Activated naive CD8-positive, alpha-beta T cell (primary cell): ENCODE results near the gene ABLIM3.

Experiments
- H3K27ac Mint-ChIP-seq: one replicate; pipeline ENCODE4 v1.8.0; 2021; ENCODE audit warnings: mixed read lengths
- H3K27me3 Mint-ChIP-seq: one replicate; pipeline ENCODE4 v1.8.0; 2021; ENCODE audit warnings: mixed read lengths
- H3K36me3 Mint-ChIP-seq: one replicate; pipeline ENCODE4 v1.8.0; 2021; ENCODE audit warnings: mixed read lengths
- H3K4me1 Mint-ChIP-seq: one replicate; pipeline ENCODE4 v1.8.0; 2021; ENCODE audit warnings: low read depth, mixed read lengths
- H3K4me3 Mint-ChIP-seq: one replicate; pipeline ENCODE4 v1.8.0; 2021; ENCODE audit warnings: mild to moderate bottlenecking, mixed read lengths
- H3K9me3 Mint-ChIP-seq: one replicate; pipeline ENCODE4 v1.8.0; 2021; ENCODE audit warnings: low read depth, mixed read lengths

The ABLIM3 gene

GRCh38 chr5:149289301-149289700 is 148.0 kb downstream of the ABLIM3 start:
- Mint-ChIP-seq H3K4me3 (no peak overlapping the region), H3K9me3 (no peaks in the 10 kb centered on the region), H3K27ac (no peak overlapping the region), H3K4me1 (peaks cover 1% of the 10 kb centered on the region), H3K27me3 (peaks cover 3% of the 10 kb centered on the region), H3K36me3 (no peaks in the 10 kb centered on the region)

DNA sequence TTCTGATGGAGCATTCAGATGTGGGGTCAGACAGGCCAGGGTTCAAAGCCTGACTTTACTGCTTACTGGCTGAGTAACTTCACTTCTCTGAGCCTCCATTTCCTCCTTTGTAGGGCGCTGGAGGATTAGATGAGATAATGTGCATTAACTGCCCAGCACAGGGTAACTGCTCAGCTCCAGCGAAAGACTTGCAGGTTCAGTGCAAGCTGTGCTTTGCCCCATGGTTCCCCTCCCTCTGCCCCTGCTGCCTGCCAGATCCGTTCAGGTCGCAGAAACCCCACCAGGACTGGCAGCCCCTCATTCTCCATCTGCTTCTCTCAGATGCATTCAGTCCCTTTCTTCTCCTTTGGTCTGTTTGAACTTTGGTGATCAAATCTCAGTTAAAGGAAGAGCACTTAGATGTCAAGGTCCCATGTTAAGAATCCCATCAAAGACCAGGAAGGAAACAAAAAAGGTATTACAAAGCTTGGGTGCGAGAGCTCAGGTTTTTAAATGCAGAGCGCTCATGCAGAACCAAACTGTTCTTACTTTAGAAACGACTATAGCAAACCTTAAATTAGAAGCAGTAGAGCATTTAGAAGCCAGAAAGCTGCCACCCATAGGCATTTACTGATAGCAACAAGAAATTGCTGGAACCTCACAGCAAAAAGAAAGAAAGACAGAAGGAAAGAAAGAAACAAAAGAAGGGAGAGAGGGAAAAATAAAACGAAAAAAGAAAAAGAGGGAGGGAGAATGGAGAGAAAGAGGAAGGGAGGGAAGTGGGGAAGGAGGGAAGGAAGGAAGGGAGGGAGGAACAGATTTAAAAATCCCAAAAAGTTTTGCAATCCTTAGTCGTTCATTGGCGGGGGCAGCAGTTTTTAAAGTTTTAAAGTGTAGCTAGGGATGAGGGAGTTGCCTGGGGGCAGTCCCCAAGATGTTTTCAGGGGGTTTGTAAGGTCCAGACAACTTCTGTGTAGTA is 153.9 kb downstream of the ABLIM3 start:
- peak overlapping the region; percentile 52 for H3K4me3 Mint-ChIP-seq
- H3K9me3 Mint-ChIP-seq, result no peaks in the 10 kb centered on the region
- H3K27ac Mint-ChIP-seq, result no peak overlapping the region

GRCh38 chr5:149297340-149298025 is 156.2 kb downstream of the ABLIM3 start:
- no peak overlapping the region for H3K27ac Mint-ChIP-seq
- no peak overlapping the region for H3K4me3 Mint-ChIP-seq
- H3K36me3 Mint-ChIP-seq, result no peaks in the 10 kb centered on the region
- H3K27me3 Mint-ChIP-seq, result no peaks in the 10 kb centered on the region
- peaks cover 49% of the 10 kb centered on the region for H3K4me1 Mint-ChIP-seq
- no peaks in the 10 kb centered on the region for H3K9me3 Mint-ChIP-seq

More for the DNA sequence above, 153.9 kb downstream of the ABLIM3 start:
- peaks cover 49% of the 10 kb centered on the region for H3K4me1 Mint-ChIP-seq
- no peaks in the 10 kb centered on the region for H3K27me3 Mint-ChIP-seq
- H3K36me3 Mint-ChIP-seq, result no peaks in the 10 kb centered on the region

DNA sequence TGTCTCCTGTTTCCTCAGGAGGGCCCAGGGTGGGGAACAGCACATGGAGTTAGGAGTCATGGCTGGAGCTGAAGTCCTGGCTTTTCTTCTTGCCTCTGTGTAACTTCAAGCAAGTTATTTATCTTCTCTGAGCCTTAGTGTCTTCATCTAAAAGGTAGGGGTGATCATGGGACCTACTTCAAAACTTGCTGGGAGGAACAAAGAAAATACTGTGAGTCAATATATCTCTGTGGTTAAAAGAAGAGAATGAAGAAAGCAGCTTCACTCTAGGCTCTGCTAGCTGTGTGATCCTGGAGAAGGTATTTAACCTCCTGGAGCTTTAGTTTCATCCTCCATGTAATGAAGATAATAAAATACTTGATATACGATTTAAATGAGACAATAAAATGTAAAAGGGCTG is 156.9 kb downstream of the ABLIM3 start:
- Mint-ChIP-seq H3K4me3 (peak overlapping the region; percentile 2), H3K27ac (no peak overlapping the region)

DNA sequence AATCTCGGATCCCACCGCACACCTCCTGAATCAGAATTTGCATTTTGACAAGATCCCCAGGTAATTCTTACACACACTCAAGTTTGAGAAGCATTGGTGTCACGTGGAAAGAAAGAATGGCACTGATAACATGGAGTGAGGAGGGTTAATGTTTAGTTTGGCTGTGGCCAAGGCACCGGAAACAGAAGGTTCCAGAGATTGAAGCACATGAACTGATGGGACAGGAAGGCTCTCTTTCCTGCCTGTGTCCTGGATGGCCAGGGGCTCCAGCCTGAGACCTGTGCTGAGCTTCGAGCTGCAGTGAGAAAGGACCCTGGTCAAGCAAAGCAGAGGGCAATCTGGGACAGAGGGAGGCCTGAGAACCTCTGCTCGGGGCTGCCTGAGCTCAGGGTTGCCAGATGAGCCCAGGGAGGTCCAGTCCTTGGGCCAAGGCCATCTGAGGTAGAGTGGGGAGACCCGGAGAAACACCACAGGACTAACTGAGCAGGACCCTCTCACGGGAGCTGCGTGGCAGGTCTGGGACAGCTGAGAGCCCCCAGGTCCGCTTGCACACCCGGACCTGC is 157.6 kb downstream of the ABLIM3 start:
- peaks cover 49% of the 10 kb centered on the region for H3K4me1 Mint-ChIP-seq
- no peak overlapping the region for H3K4me3 Mint-ChIP-seq
- H3K27me3 Mint-ChIP-seq, result no peaks in the 10 kb centered on the region
- no peaks in the 10 kb centered on the region for H3K9me3 Mint-ChIP-seq
- no peak overlapping the region for H3K27ac Mint-ChIP-seq
- no peaks in the 10 kb centered on the region for H3K36me3 Mint-ChIP-seq

More for the DNA sequence above, 156.9 kb downstream of the ABLIM3 start:
- Mint-ChIP-seq H3K9me3 (no peaks in the 10 kb centered on the region), H3K36me3 (no peaks in the 10 kb centered on the region), H3K27me3 (no peaks in the 10 kb centered on the region), H3K4me1 (peaks cover 49% of the 10 kb centered on the region)

- H3K4me1 Mint-ChIP-seq, result peaks cover 45% of the 10 kb centered on the region
- H3K9me3 Mint-ChIP-seq, result no peaks in the 10 kb centered on the region
- H3K27me3 Mint-ChIP-seq, result no peaks in the 10 kb centered on the region
- H3K4me3 Mint-ChIP-seq, result no peak overlapping the region
- no peaks in the 10 kb centered on the region for H3K36me3 Mint-ChIP-seq
- H3K27ac Mint-ChIP-seq, result no peak overlapping the region
Observed at GRCh38 chr5:149299451-149300054, 158.3 kb downstream of the ABLIM3 start.

DNA sequence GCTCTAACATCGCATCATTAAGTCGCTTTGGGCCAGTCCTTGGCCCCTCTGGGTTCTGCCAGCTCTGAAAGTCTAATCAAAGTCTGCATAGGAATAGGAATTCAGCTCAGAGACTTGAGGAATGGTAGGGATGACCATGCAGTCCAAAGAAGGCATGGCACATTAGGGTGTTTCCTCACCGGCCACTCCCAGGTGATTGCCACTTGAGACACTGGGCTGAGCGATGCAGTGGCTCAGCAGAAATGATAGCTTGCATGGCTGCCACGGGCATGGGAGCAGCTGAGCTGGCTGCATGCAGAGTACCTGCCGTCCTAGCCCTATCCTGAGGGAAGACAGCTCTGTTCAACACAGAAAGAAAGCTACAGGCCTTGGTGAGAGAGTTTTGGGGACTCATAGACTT is 159.1 kb downstream of the ABLIM3 start:
- no peak overlapping the region for H3K4me3 Mint-ChIP-seq
- no peaks in the 10 kb centered on the region for H3K27me3 Mint-ChIP-seq
- peaks cover 36% of the 10 kb centered on the region for H3K4me1 Mint-ChIP-seq
- H3K27ac Mint-ChIP-seq, result no peak overlapping the region
- no peaks in the 10 kb centered on the region for H3K36me3 Mint-ChIP-seq
- no peaks in the 10 kb centered on the region for H3K9me3 Mint-ChIP-seq

- Mint-ChIP-seq H3K36me3 (no peaks in the 10 kb centered on the region), H3K9me3 (no peaks in the 10 kb centered on the region), H3K4me3 (no peak overlapping the region), H3K27me3 (no peaks in the 10 kb centered on the region), H3K27ac (no peak overlapping the region), H3K4me1 (peaks cover 32% of the 10 kb centered on the region)
Observed at GRCh38 chr5:149301049-149301743, 159.9 kb downstream of the ABLIM3 start.

DNA sequence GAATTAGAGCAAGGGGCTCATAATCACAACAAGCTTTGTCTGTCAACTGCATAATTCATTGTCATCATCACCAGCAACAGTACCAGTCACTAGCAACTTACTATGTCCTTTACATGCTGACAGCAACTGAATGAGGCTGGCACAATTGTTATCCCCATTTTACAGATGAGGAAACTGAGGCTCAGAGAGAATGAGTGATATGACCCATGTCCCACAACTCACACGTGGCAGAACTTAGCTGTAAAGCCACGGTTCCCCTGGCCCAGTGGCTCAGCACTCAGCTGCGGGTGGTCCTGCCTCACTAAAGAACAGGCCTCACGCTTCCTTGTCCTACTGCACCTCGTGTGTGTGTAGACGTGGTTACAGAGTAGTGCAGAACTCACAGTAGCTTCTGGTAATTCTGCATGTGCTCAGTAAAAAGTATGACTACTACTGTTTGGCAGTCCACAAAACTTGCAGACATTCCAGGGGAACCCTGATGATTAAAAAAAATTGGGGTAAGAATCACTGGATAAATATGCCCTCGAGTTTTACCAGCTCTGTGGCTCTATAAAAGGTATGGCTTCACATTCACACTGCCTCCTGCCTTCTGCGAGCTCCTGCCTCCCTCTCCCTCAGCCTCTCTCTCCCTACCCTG is 160.6 kb downstream of the ABLIM3 start:
- Mint-ChIP-seq H3K27ac (no peak overlapping the region), H3K9me3 (no peaks in the 10 kb centered on the region), H3K4me1 (peaks cover 25% of the 10 kb centered on the region)

DNA sequence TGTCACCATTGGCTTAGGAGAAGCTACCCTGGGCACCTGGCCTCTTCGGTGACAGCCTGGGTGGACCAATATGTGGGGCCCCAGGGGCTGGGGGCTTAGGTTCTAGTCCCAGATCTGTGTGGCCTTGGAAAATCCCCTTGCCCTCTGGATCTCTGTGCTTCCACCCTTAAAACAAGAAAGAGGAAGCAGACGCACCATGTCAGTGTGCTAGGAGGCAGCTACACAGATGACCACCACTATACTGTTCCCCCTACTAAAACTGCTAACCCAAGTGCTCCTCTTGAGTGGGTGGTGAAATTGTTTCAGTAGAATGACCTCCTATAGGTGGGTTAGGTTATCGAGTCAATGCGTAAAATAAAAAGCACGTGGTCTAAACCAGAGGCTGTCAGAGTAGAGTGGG is 161.3 kb downstream of the ABLIM3 start:
- H3K9me3 Mint-ChIP-seq, result no peaks in the 10 kb centered on the region
- H3K27ac Mint-ChIP-seq, result no peak overlapping the region
- no peak overlapping the region for H3K4me3 Mint-ChIP-seq
- H3K36me3 Mint-ChIP-seq, result no peaks in the 10 kb centered on the region
- peaks cover 20% of the 10 kb centered on the region for H3K4me1 Mint-ChIP-seq
- H3K27me3 Mint-ChIP-seq, result no peaks in the 10 kb centered on the region

More for the DNA sequence above, 160.6 kb downstream of the ABLIM3 start:
- Mint-ChIP-seq H3K36me3 (no peaks in the 10 kb centered on the region), H3K4me3 (no peak overlapping the region), H3K27me3 (no peaks in the 10 kb centered on the region)

DNA sequence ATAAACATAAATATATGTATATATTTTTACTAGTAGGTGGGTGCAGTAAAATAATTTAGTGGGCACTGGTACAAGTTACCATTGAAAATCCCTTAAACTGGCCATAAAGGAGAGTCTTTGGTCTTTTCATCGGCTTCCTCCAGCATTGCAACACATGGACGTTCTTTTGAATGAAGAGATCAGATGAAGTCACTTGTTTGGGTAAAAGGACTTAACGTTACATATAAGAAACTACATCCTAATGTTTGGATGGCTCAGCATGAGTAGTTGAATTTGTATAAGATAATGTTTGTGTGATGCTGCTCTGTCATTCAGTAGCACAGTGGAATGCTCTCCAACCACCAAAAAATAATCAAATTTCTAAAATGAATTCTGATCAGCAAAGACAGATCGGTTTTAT is 161.9 kb downstream of the ABLIM3 start:
- Mint-ChIP-seq H3K4me1 (peaks cover 15% of the 10 kb centered on the region), H3K27me3 (no peaks in the 10 kb centered on the region), H3K4me3 (no peak overlapping the region), H3K9me3 (no peaks in the 10 kb centered on the region), H3K36me3 (no peaks in the 10 kb centered on the region), H3K27ac (no peak overlapping the region)

DNA sequence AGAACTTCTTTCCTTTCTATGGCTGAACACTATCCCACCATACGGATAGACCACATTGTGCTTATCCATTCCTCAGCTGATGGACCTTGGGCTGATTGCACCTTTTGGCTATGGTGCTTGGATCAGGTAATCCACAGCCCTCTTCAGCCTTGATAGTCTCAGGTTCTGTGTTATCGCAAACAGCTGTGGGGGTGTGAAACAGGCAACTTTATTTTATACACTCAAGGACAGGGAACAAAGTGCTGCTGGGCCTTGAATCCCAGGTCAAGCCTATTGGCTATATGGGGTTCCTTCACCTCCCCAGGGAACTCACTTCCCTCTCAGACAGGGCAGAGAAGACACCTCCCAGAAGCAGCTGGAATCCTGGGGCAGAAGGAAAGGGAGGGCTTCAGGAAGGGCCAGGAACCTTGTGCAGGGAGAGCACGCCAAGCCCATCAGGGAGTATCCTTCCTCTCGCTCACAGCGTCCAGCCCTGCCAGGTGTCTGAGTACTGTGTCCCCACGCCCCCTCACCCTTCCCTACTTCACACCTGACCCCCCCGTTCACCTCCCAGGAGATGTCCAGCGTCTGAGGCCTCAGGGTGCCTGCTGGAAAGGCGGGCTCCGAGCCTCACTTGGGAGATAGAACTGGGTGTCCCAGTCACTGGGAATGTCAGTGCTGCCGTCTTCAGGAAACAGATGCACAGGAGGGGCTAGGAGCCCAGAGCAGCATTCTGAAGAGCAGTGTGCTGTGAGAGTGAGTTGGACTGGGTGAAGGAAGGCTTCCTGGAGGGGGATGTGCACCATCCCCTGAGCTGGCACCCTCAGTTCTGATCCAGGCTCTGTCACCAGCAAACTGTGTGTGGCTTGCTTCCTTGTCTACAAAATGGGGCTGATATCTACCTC is 163.1 kb downstream of the ABLIM3 start:
- Mint-ChIP-seq H3K9me3 (no peaks in the 10 kb centered on the region), H3K27ac (no peak overlapping the region), H3K36me3 (no peaks in the 10 kb centered on the region), H3K27me3 (no peaks in the 10 kb centered on the region), H3K4me1 (peaks cover 5% of the 10 kb centered on the region), H3K4me3 (no peak overlapping the region)

GRCh38 chr5:149309354-149309753 is 168.1 kb downstream of the ABLIM3 start:
- Mint-ChIP-seq H3K36me3 (no peaks in the 10 kb centered on the region), H3K27me3 (no peaks in the 10 kb centered on the region), H3K9me3 (no peaks in the 10 kb centered on the region)

More at GRCh38 chr5:149309354-149309753, 168.1 kb downstream of the ABLIM3 start:
- Mint-ChIP-seq H3K4me3 (no peak overlapping the region), H3K4me1 (no peaks in the 10 kb centered on the region), H3K27ac (no peak overlapping the region)
